K562 (cell line): Measurements from ENCODE around the gene RHOF. TPM values are rescaled to one million over a fixed set of nuclear protein-coding genes. Genes with fewer than 3 reads are reported as not detected.

ENCODE experiments used
- CBX8 ChIP-seq: fragments of 200-600 bp; sonication (generic); IDR thresholded peaks from 2 replicates; pipeline ENCODE4 v1.6.1; 2012; ENCODE audit warnings: borderline replicate concordance, mixed run types, low read depth, mild to moderate bottlenecking, moderate library complexity, mixed read lengths, low read length, control low read depth, inconsistent platforms; ENCODE audit not compliant: poor library complexity, severe bottlenecking; ENCODE audit errors: extremely low read depth
- E2F4 ChIP-seq: sonication (generic); formaldehyde crosslinking; IDR thresholded peaks from 2 replicates; pipeline ENCODE4 v1.8.0; 2022; ENCODE audit warnings: mild to moderate bottlenecking, low read depth, missing genetic modification reagents
- HINFP ChIP-seq: fragments of 450-650 bp; conservative IDR thresholded peaks from 2 replicates; pipeline ENCODE4 v1.6.1; 2016; ENCODE audit warnings: missing genetic modification characterization, low read depth, mild to moderate bottlenecking, control low read depth, missing compliant biosample characterization
- SFPQ ChIP-seq: fragments of 200-400 bp; formaldehyde crosslinking; IDR thresholded peaks from 2 replicates; pipeline ENCODE4 v1.6.1; 2017; ENCODE audit warnings: mild to moderate bottlenecking, low read depth, low read length, moderate library complexity
- SIN3B ChIP-seq: fragments of 450-650 bp; IDR thresholded peaks from 2 replicates; pipeline ENCODE4 v1.6.1; 2017; ENCODE audit warnings: low read depth, mild to moderate bottlenecking, moderate library complexity
- SRF ChIP-seq, 2 experiments: fragments of 250-450, 450-650 bp in 1 of 2; sonication (Bioruptor Pico) in 1 of 2; sonication (generic) in 1 of 2; formaldehyde crosslinking; IDR thresholded peaks; 2 replicates each; pipeline versions ENCODE4 v1.5.0 to v1.5.1; 2020 to 2022; ENCODE audit warnings: mild to moderate bottlenecking in 1 of 2, missing genetic modification reagents in 1 of 2
- U2AF1 ChIP-seq: fragments of 200-400 bp; formaldehyde crosslinking; optimal IDR thresholded peaks from 2 replicates; pipeline ENCODE3; 2017; ENCODE audit warnings: mild to moderate bottlenecking, low read depth, low read length, moderate library complexity
- ZBTB49 ChIP-seq: sonication (generic); formaldehyde crosslinking; IDR thresholded peaks from 2 replicates; pipeline ENCODE4 v1.8.0; 2022; ENCODE audit warnings: missing genetic modification reagents, mild to moderate bottlenecking, borderline replicate concordance
- ZBTB9 ChIP-seq: fragments of 450-650 bp; formaldehyde crosslinking; IDR thresholded peaks from 2 replicates; pipeline ENCODE4 v1.4.0; 2020; ENCODE audit warnings: mild to moderate bottlenecking, moderate library complexity
- ZNF24 ChIP-seq: fragments of 450-650 bp; IDR thresholded peaks from 2 replicates; pipeline ENCODE4 v1.6.1; 2016
- polyA plus RNA-seq, 8 experiments: library from polyadenylated mRNA; depleted of rRNA in 4 of 8; stranded (reverse) in 5 of 8; unstranded in 3 of 8; fragments of >200 nt; fragmentation: Nextera tagmentation in 2 of 8; fragmentation: Illumina TruSeq in 1 of 8; extraction: Ambion mirVana in 2 of 8; extraction: Trizol in 1 of 8; gene quantifications; 2 replicates each; pipeline versions ENCODE4 v1.2.1 to v1.2.3, GENCODE V29; 2011 to 2014; ENCODE audit warnings: inconsistent platforms in 1 of 8, missing spikeins in 1 of 8
- total RNA-seq, 7 experiments: library from RNA; depleted of rRNA in 6 of 7; stranded (reverse); fragments of >200 nt in 6 of 7; fragmentation: Illumina TruSeq in 2 of 7; extraction: Trizol in 2 of 7; gene quantifications; 2 replicates each; pipeline versions ENCODE4 v1.2.1 to v1.2.3, GENCODE V29; 2011 to 2021; ENCODE audit warnings: low replicate concordance in 1 of 7

Gene RHOF
- total and polyA plus RNA-seq, 9 of the 15 experiments (the other 6 are each of a cell fraction or from before 2014, with no cell fraction given), result 0.13 to 10.1 (median 4.0) TPM

GRCh38 chr12:121839106-121839992 is 45.9 kb upstream of the RHOF start (continued):
- no peak for TF ChIP-seq HINFP (tag)
- TF ChIP-seq E2F4 (CRISPR knock-in tag), result 0 out of 2 replicates have a peak, but pooled peaks have one; percentile 44
- TF ChIP-seq ZNF24, result no peak
- TF ChIP-seq SIN3B, result no peak
- TF ChIP-seq ZBTB9 (CRISPR knock-in tag), result peak; percentile 86
- no peak for TF ChIP-seq ZBTB49
- peak in 1 of 2 experiments; percentile 83; a peak in 1 of 4 replicates for TF ChIP-seq SRF (CRISPR knock-in tag; IDR thresholded peaks at IDR 0.05)
- no peak for TF ChIP-seq U2AF1
- TF ChIP-seq CBX8, result no peak
- TF ChIP-seq SFPQ, result no peak
